GM12801 (cell line): ENCODE data around the gene STT3A.

Experiments used
- CTCF ChIP-seq: IDR thresholded peaks from one replicate; pipeline ENCODE4 v1.5.1; 2011; ENCODE audit warnings: control low read depth; ENCODE audit not compliant: insufficient read length; ENCODE audit errors: extremely low read depth

STT3A gene

GRCh38 chr11:125561924-125562323 lies 30.7 kb upstream of the STT3A start:
- no peak for TF ChIP-seq CTCF

- TF ChIP-seq CTCF: no peak
These were observed 30.2 kb upstream of the STT3A start for GRCh38 chr11:125562430-125562829.

- no peak for TF ChIP-seq CTCF
These were observed 28.3 kb upstream of the STT3A start for GRCh38 chr11:125564357-125564756.

GRCh38 chr11:125566235-125566634 lies 26.4 kb upstream of the STT3A start:
- TF ChIP-seq CTCF: no peak

- TF ChIP-seq CTCF: no peak
These were observed 23.4 kb upstream of the STT3A start, which contains the start of gene EI24 for GRCh38 chr11:125568970-125569914. Gene EI24 (plus strand): TSS chr11:125569477. CDS start chr11:125572528, 3,051 bp downstream.

GRCh38 chr11:125569915-125570621 lies 22.6 kb upstream of the STT3A start:
- TF ChIP-seq CTCF: no peak

- no peak for TF ChIP-seq CTCF
These were observed 21.7 kb upstream of the STT3A start for GRCh38 chr11:125570952-125571351.
